GM12878 (cell line): Measurements from ENCODE around the gene TATDN2. TPM values are rescaled to one million over a fixed set of nuclear protein-coding genes. Genes with fewer than 3 reads are reported as not detected.

Experiments
- EGR1 ChIP-seq, 2 experiments: IDR thresholded peaks; 1 replicate in 1 of 2; 2 replicates in 1 of 2; pipeline ENCODE4 v1.6.1; 2011 to 2012; ENCODE audit warnings: low read depth in 2 of 2, low read length in 2 of 2, borderline replicate concordance in 1 of 2, mild to moderate bottlenecking in 1 of 2, moderate library complexity in 1 of 2
- FOS ChIP-seq: IDR thresholded peaks from 3 replicates; pipeline ENCODE4 v1.6.1; 2011; ENCODE audit warnings: borderline replicate concordance; ENCODE audit not compliant: insufficient read length; ENCODE audit errors: extremely low read depth
- IRF5 ChIP-seq: fragments of 450-650 bp; IDR thresholded peaks from 2 replicates; pipeline ENCODE4 v1.6.1; 2017; ENCODE audit warnings: borderline replicate concordance
- KAT2A ChIP-seq: conservative IDR thresholded peaks from 2 replicates; pipeline ENCODE4 v1.6.1; 2011; ENCODE audit warnings: low read depth, low read length; ENCODE audit not compliant: control insufficient read depth
- PAX5 ChIP-seq: IDR thresholded peaks from 2 replicates; pipeline ENCODE4 v1.6.1; 2011; ENCODE audit warnings: low read depth, low read length, borderline replicate concordance
- SMAD5 ChIP-seq: IDR thresholded peaks from 2 replicates; pipeline ENCODE4 v1.6.1; 2016; ENCODE audit warnings: antibody characterized with exemption, low read depth
- SRF ChIP-seq, 2 experiments: IDR thresholded peaks; 2 replicates each; pipeline ENCODE4 v1.6.1; 2011; ENCODE audit warnings: low read depth in 2 of 2, low read length in 2 of 2, mild to moderate bottlenecking in 1 of 2, moderate library complexity in 1 of 2
- TBL1XR1 ChIP-seq: IDR thresholded peaks from 2 replicates; pipeline ENCODE4 v1.6.1; 2012; ENCODE audit warnings: low read depth, low read length, improper control_type of control experiment
- ZBTB11 ChIP-seq: fragments of 450-650 bp; formaldehyde crosslinking; IDR thresholded peaks from 2 replicates; pipeline ENCODE4 v1.5.0; 2022; ENCODE audit warnings: mild to moderate bottlenecking, missing genetic modification characterization
- ZBTB33 ChIP-seq: fragments of 450-650 bp; IDR thresholded peaks from 2 replicates; pipeline ENCODE4 v1.6.1; 2017; ENCODE audit warnings: mild to moderate bottlenecking
- ZBTB4 ChIP-seq: fragments of 450-650 bp; formaldehyde crosslinking; IDR thresholded peaks from 2 replicates; pipeline ENCODE4 v1.4.0; 2022; ENCODE audit warnings: mild to moderate bottlenecking, moderate library complexity
- ZZZ3 ChIP-seq: IDR thresholded peaks from 2 replicates; pipeline ENCODE4 v1.6.1; 2011; ENCODE audit warnings: low read depth; ENCODE audit not compliant: control insufficient read depth, insufficient read length
- polyA plus RNA-seq, 11 experiments: library from polyadenylated mRNA; depleted of rRNA in 4 of 11; unstranded in 6 of 11; stranded (reverse) in 5 of 11; fragments of >200 nt; fragmentation: Nextera tagmentation in 4 of 11; fragmentation: Illumina TruSeq in 1 of 11; extraction: Ambion mirVana in 4 of 11; extraction: Trizol in 1 of 11; gene quantifications; 1 replicate in 1 of 11; 2 replicates in 10 of 11; pipeline versions ENCODE4 v1.2.1 to v1.2.3, GENCODE V29; 2011 to 2016; ENCODE audit warnings: inconsistent platforms in 2 of 11, missing spikeins in 2 of 11, low read depth in 1 of 11
- total RNA-seq, 4 experiments: library from RNA; depleted of rRNA in 3 of 4; stranded (reverse); fragments of >200 nt in 3 of 4; fragmentation: Illumina TruSeq in 1 of 4; extraction: Trizol in 1 of 4; gene quantifications; 2 replicates each; pipeline versions ENCODE4 v1.2.1 to v1.2.3, GENCODE V29; 2013 to 2021

The TATDN2 gene
- total and polyA plus RNA-seq, 10 of the 15 experiments (the other 5 are each of a cell fraction or from before 2014, with no cell fraction given): 4.2 to 36.5 (median 15.8) TPM

- TF ChIP-seq ZBTB4 (CRISPR knock-in tag) (no peak), ZBTB11 (CRISPR knock-in tag) (no peak), SMAD5 (peak; percentile 32; the same call in 1 of the 2 replicates), IRF5 (no peak), FOS (no peak), PAX5 (peak; percentile 54; the same call in 1 of the 2 replicates), TBL1XR1 (peak; percentile 12; the same call in 1 of the 2 replicates), EGR1 (IDR thresholded peaks at IDR 0.05; ENCODE audit: borderline replicate concordance in 1 of 2, low read depth in 2 of 2, low read length in 2 of 2) (no peak), ZZZ3 (no peak), ZBTB33 (no peak), SRF (IDR thresholded peaks at IDR 0.05; ENCODE audit: low read depth in 2 of 2, low read length in 2 of 2) (peak; percentile 24 to 51; a peak in 1 of 4 replicates), KAT2A (no peak)
These were observed 44.5 kb downstream of the TATDN2 start, which contains the start of gene GHRL (continued) for GRCh38 chr3:10292505-10293419.
